CD14-positive monocyte (primary cell): ENCODE data around the gene SMG7. TPM values are rescaled to one million over a fixed set of nuclear protein-coding genes. Genes with fewer than 3 reads are reported as not detected.
A peak's percentile ranks its signal among the peaks of the same experiment; 100 is the strongest.

Experiments used
- DNase-seq, 3 donors: peaks; one replicate each; pipeline ENCODE4 v3.0.0-alpha.2; 2011 to 2022
- H2AFZ ChIP-seq: 2 replicates; pipeline ENCODE4 v1.6.0; 2012; ENCODE audit warnings: mild to moderate bottlenecking, low read depth, low read length, inconsistent platforms; ENCODE audit not compliant: insufficient read depth, poor library complexity, severe bottlenecking
- H3K27ac ChIP-seq, 2 donors: 1 replicate in 1 of 2; 2 replicates in 1 of 2; pipeline ENCODE4 v1.5.1; 2012 to 2013; ENCODE audit warnings: low read length in 2 of 2, control low read depth in 1 of 2, inconsistent platforms in 1 of 2, low read depth in 1 of 2, mild to moderate bottlenecking in 1 of 2
- H3K27me3 ChIP-seq, 2 donors: one replicate each; pipeline versions ENCODE4 v1.6.0 to v1.6.1; 2011 to 2013; ENCODE audit warnings: low read length in 2 of 2; ENCODE audit not compliant: control insufficient read depth in 2 of 2, insufficient read depth in 2 of 2
- H3K36me3 ChIP-seq, 2 donors: replicated peaks in 1 of 2; 1 replicate in 1 of 2; 2 replicates in 1 of 2; pipeline versions ENCODE4 v1.5.1 to v1.6.1; 2012 to 2013; ENCODE audit warnings: low read length in 2 of 2, control low read depth in 1 of 2, inconsistent platforms in 1 of 2, mild to moderate bottlenecking in 1 of 2; ENCODE audit not compliant: insufficient read depth in 2 of 2, control insufficient read depth in 1 of 2
- H3K4me1 ChIP-seq, 2 donors: 1 replicate in 1 of 2; 2 replicates in 1 of 2; pipeline versions ENCODE4 v1.5.1 to v1.6.1; 2012 to 2013; ENCODE audit warnings: low read length in 2 of 2, control low read depth in 1 of 2, inconsistent platforms in 1 of 2, mild to moderate bottlenecking in 1 of 2, moderate library complexity in 1 of 2; ENCODE audit not compliant: insufficient read depth in 2 of 2, control insufficient read depth in 1 of 2
- H3K4me2 ChIP-seq: replicated peaks from 2 replicates; pipeline ENCODE3; 2012; ENCODE audit warnings: low read length, moderate library complexity, mild to moderate bottlenecking; ENCODE audit not compliant: poor library complexity, severe bottlenecking; ENCODE audit errors: extremely low read depth
- H3K4me3 ChIP-seq, 3 experiments: fragments of 200-600 bp in 1 of 3; sonication (generic) in 1 of 3; replicated peaks in 1 of 3; 1 replicate in 2 of 3; 2 replicates in 1 of 3; pipeline ENCODE4 v1.5.1; 2011 to 2013; ENCODE audit warnings: low read length in 3 of 3, mild to moderate bottlenecking in 3 of 3, control low read depth in 2 of 3, low read depth in 2 of 3, inconsistent platforms in 1 of 3, moderate library complexity in 1 of 3
- H3K79me2 ChIP-seq: 2 replicates; pipeline ENCODE4 v1.6.0; 2012; ENCODE audit warnings: mild to moderate bottlenecking, control low read depth, inconsistent platforms, low read length, moderate library complexity; ENCODE audit not compliant: insufficient read depth
- H3K9ac ChIP-seq: 2 replicates; pipeline ENCODE4 v1.6.0; 2017; ENCODE audit warnings: low read length, mild to moderate bottlenecking; ENCODE audit not compliant: insufficient read depth, poor library complexity, severe bottlenecking
- H3K9me3 ChIP-seq, 2 donors: replicated peaks in 1 of 2; 1 replicate in 1 of 2; 2 replicates in 1 of 2; pipeline versions ENCODE4 v1.5.1 to v1.6.1; 2012 to 2013; ENCODE audit warnings: low read length in 2 of 2, control low read depth in 1 of 2; ENCODE audit not compliant: control insufficient read depth in 1 of 2, insufficient read depth in 1 of 2
- H4K20me1 ChIP-seq: 2 replicates; pipeline ENCODE4 v1.6.0; 2012; ENCODE audit warnings: mild to moderate bottlenecking, low read length, control low read depth, moderate library complexity; ENCODE audit not compliant: insufficient read depth
- H3K27ac Mint-ChIP-seq, 7 donors: one replicate each; pipeline ENCODE4 v1.8.0; 2020; ENCODE audit warnings: mild to moderate bottlenecking in 7 of 7, mixed read lengths in 7 of 7, moderate library complexity in 6 of 7, inconsistent platforms in 2 of 7
- H3K27me3 Mint-ChIP-seq, 3 donors: one replicate each; pipeline ENCODE4 v1.8.0; 2021 to 2022; ENCODE audit warnings: low read depth in 3 of 3, mild to moderate bottlenecking in 3 of 3, mixed read lengths in 3 of 3, moderate library complexity in 3 of 3, inconsistent platforms in 1 of 3
- H3K36me3 Mint-ChIP-seq, 2 donors: one replicate each; pipeline ENCODE4 v1.8.0; 2020; ENCODE audit warnings: mixed read lengths in 2 of 2, inconsistent platforms in 1 of 2, mild to moderate bottlenecking in 1 of 2
- H3K4me1 Mint-ChIP-seq: one replicate; pipeline ENCODE4 v1.8.0; 2020; ENCODE audit warnings: mild to moderate bottlenecking, mixed read lengths
- H3K4me3 Mint-ChIP-seq, 2 donors: one replicate each; pipeline ENCODE4 v1.8.0; 2020; ENCODE audit warnings: mild to moderate bottlenecking in 2 of 2, mixed read lengths in 2 of 2, moderate library complexity in 1 of 2
- H3K9me3 Mint-ChIP-seq, 7 donors: one replicate each; pipeline ENCODE4 v1.8.0; 2020 to 2022; ENCODE audit warnings: mixed read lengths in 7 of 7, mild to moderate bottlenecking in 6 of 7, moderate library complexity in 6 of 7, inconsistent platforms in 2 of 7
- WGBS: methylation state at CpG from one replicate; pipeline ENCODE4 v1.1.5; 2013; ENCODE audit warnings: missing lambda C conversion rate; ENCODE audit not compliant: insufficient coverage; 5-methylcytosine and 5-hydroxymethylcytosine counted together
- intact Hi-C, 2 donors: fragments of 100-400 bp; cut with micrococcal nuclease; formaldehyde crosslinking; loops; one replicate each; pipeline versions ENCODE4 v1.15.0 to v1.15.1; 2023
- polyA plus RNA-seq, 3 donors: library from polyadenylated mRNA; depleted of rRNA in 1 of 3; unstranded in 2 of 3; stranded (reverse) in 1 of 3; fragments of 300-500 nt in 2 of 3; fragments of >200 nt in 1 of 3; fragmentation: Illumina TruSeq in 2 of 3; gene quantifications; 1 replicate in 2 of 3; 2 replicates in 1 of 3; pipeline ENCODE4 v1.2.3, GENCODE V29; 2012 to 2021
- TF ChIP-seq, protein P1 (sequence below): fragments of 200-600 bp; IDR thresholded peaks from one replicate; pipeline ENCODE4 v1.8.0; 2022; ENCODE audit warnings: antibody characterized with exemption, mild to moderate bottlenecking

The SMG7 gene
- polyA plus RNA-seq, 3 donors: 11.5 to 31.3 (median 19.4) TPM

DNA sequence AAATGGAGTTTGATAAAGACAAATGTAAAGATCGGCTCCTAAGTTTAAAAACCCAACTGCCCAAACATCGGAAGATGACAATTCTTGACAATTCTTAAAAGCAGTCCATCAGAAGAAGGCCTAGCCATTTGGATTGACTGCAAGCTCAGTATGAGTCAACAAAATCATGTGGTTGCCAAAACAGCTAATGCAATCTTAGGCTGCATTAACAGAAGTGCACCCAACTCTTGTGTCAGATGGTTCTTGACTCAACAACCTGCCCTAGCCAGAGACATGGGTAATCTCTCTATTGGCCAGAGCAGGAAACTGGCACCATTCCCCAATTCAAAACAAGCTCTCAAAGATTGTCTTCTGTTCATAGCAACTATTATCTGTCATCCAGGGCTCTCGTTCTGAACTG, 127.8 kb downstream of the SMG7 start:
- Mint-ChIP-seq H3K9me3 (peaks cover 0 to 6% (median 0%) of the 10 kb centered on the region in 7 donors), H3K4me3 (no peak overlapping the region), H3K27ac (peak overlapping the region; percentile 96 to 99 (median 97)), H3K36me3 (peaks cover 2 to 15% of the 10 kb centered on the region in 2 donors), H3K4me1 (peaks cover 90% of the 10 kb centered on the region), H3K27me3 (no peaks in the 10 kb centered on the region)
- peak; percentile 91 to 99 (median 97) for DNase-seq
- Histone ChIP-seq H3K27me3 (no peaks in the 10 kb centered on the region), H3K9me3 (no peaks in the 10 kb centered on the region), H3K9ac (peak overlapping the region; percentile 46), H3K4me1 (peaks cover 76 to 93% of the 10 kb centered on the region in 2 donors), H3K27ac (peak overlapping the region; percentile 74 to 98), H3K4me3 (no peak overlapping the region), H2AFZ (no peak overlapping the region), H3K4me2 (no peak overlapping the region), H3K36me3 (no peaks in the 10 kb centered on the region), H3K79me2 (peaks cover 11% of the 10 kb centered on the region), H4K20me1 (no peaks in the 10 kb centered on the region)
- intact Hi-C loops: loop anchor here in 1 of 2 donors (1.0 kb wide), 1 partner anchor 10 kb away; the partner anchor contains the start of gene NCF2
- WGBS: 100% methylated on average over 1 of the region's 3 CpGs
- TF ChIP-seq, protein P1, sequence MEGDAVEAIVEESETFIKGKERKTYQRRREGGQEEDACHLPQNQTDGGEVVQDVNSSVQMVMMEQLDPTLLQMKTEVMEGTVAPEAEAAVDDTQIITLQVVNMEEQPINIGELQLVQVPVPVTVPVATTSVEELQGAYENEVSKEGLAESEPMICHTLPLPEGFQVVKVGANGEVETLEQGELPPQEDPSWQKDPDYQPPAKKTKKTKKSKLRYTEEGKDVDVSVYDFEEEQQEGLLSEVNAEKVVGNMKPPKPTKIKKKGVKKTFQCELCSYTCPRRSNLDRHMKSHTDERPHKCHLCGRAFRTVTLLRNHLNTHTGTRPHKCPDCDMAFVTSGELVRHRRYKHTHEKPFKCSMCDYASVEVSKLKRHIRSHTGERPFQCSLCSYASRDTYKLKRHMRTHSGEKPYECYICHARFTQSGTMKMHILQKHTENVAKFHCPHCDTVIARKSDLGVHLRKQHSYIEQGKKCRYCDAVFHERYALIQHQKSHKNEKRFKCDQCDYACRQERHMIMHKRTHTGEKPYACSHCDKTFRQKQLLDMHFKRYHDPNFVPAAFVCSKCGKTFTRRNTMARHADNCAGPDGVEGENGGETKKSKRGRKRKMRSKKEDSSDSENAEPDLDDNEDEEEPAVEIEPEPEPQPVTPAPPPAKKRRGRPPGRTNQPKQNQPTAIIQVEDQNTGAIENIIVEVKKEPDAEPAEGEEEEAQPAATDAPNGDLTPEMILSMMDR: no peak

DNA sequence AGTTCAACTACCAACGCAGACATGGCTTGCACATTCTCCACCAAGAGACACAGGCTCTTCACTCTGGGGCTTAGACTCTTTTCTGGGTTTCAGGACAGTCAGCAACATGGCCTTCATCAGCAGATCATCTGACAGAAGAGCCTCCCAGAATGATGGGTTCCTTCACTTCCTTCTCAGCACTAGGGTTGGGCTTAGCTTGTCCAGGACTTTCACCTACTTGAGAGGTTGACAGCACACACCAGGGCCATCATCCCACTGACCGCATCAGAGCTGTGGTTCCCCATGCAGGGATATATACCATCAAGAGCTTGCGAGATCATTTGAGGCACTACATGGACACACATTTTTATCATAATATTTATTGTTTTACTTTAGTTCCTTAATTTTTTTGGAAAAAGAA, 128.3 kb downstream of the SMG7 start:
- Histone ChIP-seq H3K4me1 (peaks cover 78 to 93% of the 10 kb centered on the region in 2 donors), H3K36me3 (no peaks in the 10 kb centered on the region), H4K20me1 (no peaks in the 10 kb centered on the region), H3K79me2 (peaks cover 11% of the 10 kb centered on the region), H3K4me3 (no peak overlapping the region), H3K4me2 (no peak overlapping the region), H3K27ac (peak overlapping the region; percentile 74 to 98), H3K9me3 (no peaks in the 10 kb centered on the region), H3K9ac (peak overlapping the region; percentile 46), H2AFZ (no peak overlapping the region), H3K27me3 (no peaks in the 10 kb centered on the region)
- Mint-ChIP-seq H3K27ac (peak overlapping the region; percentile 96 to 99 (median 97)), H3K27me3 (no peaks in the 10 kb centered on the region), H3K4me1 (peaks cover 92% of the 10 kb centered on the region), H3K9me3 (peaks cover 0 to 3% (median 0%) of the 10 kb centered on the region in 7 donors), H3K36me3 (peaks cover 2 to 15% of the 10 kb centered on the region in 2 donors), H3K4me3 (no peak overlapping the region)
- peak; percentile 34 to 46 (median 37) for DNase-seq
- TF ChIP-seq, protein P1: no peak
- intact Hi-C loops: loop anchor here in 1 of 2 donors (1.0 kb wide), 1 partner anchor 10 kb away; the partner anchor contains the start of gene NCF2
- 100% methylated on average over 1 of the region's 3 CpGs for WGBS
